Fibroblast of gingiva (primary cell): Measurements from ENCODE around the gene TMEM43.
A peak's percentile ranks its signal among the peaks of the same experiment; 100 is the strongest.
"Not testable (repeated sequence)": the region's sequence is repeated elsewhere in the genome, so short reads cannot be mapped to it uniquely, and the experiment has no call there.

Experiments used
- DNase-seq: peaks from one replicate; pipeline ENCODE4 v3.0.0-alpha.2; 2011; ENCODE audit warnings: low read depth

The TMEM43 gene

DNA sequence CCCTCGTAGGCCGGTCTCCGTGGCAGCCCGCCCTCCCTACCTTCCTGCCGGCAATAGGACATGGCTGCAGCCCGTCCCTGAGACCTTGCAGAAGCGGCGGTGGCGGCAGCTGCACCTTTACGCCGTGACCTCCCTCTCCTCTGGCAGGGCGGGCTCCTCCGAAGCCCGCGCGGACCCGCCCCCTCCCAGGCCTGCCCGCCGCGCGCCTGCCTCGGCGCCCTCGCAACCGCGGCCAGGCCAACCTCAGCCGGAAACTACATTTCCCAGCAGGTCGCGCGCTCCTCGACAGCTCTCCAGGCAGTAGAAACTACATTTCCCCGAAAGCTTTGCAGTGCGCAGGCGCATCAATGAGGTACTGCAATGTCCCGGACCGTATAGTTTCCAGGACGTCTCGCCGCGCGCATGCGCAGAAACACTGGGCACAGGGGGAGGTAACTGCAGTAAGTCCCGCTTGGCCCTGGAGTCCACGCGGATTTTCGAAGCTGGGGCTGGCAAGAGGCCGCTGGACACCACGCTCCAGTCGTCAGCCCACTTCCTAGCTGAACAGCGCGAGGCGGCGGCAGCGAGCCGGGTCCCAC lies at the start of gene TMEM43, which contains the start of gene CHCHD4:
Gene TMEM43 (plus strand): TSS at position 438 of the 578 bp plus-strand sequence. CDS start 142 bp downstream, outside the sequence.
Gene CHCHD4 (minus strand): TSS at position 256 of the 578 bp plus-strand sequence. CDS start 194 bp downstream, at position 62.
- DNase-seq, result peak; percentile 99

GRCh38 chr3:14075233-14075632 lies 49.6 kb upstream of the TMEM43 start:
- DNase-seq, result not testable (repeated sequence)

- no peak for DNase-seq
Observed at GRCh38 chr3:14077310-14077709, 47.5 kb upstream of the TMEM43 start.

DNA sequence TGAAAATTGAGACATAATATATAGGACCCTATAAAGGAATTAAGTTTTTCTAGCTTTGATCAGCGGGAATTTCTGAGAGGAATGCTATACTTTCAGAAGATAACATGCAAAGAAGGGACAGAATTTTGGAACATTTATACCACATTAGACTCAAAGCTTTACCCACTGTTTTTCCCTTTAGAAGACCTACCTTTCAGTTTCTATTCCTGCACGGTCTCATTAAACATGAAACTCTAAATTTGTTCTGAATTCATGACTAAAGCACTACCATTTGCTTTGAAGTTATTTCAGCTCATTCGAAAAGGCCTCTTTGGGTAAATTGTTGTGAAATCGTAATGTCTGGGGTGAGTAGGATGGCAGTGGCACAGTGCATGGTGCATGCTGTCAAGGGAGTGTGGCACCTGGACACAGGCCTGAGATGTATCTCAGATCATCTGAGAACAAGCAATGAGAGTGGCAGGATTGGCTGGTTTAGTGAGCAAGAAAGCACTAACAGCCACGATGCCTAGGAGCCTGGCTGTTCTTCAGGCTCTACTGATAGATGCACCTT lies 42.7 kb upstream of the TMEM43 start:
- DNase-seq, result no peak

GRCh38 chr3:14087461-14087860 lies 37.4 kb upstream of the TMEM43 start:
- DNase-seq, result not testable (repeated sequence)

DNA sequence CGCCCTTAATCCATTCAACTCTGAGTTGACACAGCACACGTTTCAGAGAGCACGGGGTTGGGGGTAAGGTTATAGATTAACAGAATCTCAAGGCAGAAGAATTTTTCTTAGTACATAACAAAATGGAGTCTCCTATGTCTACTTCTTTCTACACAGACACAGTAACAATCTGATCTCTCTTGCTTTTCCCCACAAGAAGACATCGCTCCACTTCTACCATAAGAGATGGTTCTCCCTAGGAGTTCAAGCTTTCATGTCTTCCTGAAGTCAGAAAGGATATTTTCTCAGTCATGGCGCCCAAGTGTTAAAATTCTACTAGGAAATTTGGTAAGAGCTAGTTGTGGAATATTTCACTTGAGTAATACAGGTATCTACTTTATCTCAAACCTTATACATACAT lies 32.9 kb upstream of the TMEM43 start:
- DNase-seq, result not testable (repeated sequence)

DNA sequence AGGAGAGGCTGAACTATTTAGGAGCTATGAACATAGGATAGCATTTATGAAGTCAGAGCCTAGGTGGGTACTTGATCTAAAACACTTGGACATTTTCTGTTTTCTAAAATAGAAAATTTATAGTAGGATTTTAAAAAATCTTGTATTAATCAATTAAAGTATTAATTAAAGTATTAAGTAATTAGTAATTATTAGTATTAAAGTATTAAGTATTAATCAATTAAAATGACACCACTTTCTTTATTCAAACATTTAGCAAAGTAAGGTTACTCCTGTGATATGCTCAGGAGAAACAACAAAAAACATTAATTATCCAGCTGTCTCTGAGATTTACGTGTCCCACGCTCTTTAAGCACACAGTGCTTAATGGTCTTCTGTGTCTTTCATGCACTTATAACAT lies 32.4 kb upstream of the TMEM43 start:
- DNase-seq, result no peak

DNA sequence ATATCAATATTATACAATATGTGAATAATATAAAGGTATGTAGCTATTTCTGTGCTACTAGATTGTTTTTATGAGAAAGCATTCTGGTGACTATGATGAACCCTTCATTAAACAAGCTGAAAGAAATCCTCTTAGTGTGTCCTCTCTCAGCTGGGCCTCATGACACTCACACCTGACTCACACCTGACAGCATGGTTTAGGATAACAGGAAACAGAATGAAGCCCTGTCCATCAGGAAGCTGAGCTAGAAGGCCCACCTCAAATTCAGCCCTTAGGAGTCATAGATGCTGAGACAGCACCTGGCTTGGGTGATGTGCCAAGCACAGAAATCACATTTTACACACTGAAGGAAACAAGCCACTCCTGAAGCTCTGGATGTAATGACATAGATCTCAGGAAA lies 31.0 kb upstream of the TMEM43 start:
- no peak for DNase-seq

DNA sequence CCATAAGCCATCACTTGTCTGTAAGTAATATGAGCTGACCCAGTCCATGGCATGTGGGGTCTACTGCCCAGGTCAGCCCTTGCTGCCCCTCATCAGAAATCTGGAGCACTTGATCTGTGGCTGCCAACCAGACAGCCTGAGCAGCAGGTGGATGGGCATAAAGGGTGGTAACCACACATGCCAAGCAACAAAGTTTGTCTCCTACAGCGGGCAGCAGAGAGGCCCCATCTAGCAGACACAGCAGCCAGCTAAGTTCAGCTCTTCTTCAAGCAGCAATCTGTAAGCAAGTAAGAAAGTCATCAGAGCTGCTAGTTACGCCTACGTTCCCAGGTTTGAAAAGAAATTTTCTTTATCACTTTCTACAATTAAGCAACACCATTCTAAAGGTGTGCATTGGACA lies 28.1 kb upstream of the TMEM43 start:
- no peak for DNase-seq

GRCh38 chr3:14097616-14098391 lies 27.0 kb upstream of the TMEM43 start:
- DNase-seq, result no peak

DNA sequence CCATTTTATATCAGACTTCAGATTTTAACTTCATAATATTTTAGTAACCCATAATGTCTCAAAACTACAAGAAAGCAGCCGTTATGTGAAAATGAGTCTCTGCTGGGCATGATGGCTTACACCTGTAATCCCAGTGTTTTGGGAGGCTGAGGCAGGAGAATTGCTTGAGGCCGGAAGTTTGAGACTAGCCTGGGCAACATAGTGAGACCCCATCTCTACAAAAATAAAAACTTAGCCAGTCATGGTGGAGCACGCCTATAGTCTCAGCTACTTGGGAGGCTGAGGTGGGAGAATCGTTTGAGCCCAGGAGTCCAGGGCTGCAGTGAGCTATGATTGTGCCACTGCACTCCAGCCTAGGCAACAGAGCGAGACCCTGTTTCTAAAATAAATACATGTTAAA lies 15.0 kb upstream of the TMEM43 start:
- DNase-seq, result not testable (repeated sequence)

- no peak for DNase-seq
Observed at GRCh38 chr3:14110699-14111098, 14.2 kb upstream of the TMEM43 start.

GRCh38 chr3:14113965-14114635 lies 10.8 kb upstream of the TMEM43 start:
- DNase-seq, result no peak

DNA sequence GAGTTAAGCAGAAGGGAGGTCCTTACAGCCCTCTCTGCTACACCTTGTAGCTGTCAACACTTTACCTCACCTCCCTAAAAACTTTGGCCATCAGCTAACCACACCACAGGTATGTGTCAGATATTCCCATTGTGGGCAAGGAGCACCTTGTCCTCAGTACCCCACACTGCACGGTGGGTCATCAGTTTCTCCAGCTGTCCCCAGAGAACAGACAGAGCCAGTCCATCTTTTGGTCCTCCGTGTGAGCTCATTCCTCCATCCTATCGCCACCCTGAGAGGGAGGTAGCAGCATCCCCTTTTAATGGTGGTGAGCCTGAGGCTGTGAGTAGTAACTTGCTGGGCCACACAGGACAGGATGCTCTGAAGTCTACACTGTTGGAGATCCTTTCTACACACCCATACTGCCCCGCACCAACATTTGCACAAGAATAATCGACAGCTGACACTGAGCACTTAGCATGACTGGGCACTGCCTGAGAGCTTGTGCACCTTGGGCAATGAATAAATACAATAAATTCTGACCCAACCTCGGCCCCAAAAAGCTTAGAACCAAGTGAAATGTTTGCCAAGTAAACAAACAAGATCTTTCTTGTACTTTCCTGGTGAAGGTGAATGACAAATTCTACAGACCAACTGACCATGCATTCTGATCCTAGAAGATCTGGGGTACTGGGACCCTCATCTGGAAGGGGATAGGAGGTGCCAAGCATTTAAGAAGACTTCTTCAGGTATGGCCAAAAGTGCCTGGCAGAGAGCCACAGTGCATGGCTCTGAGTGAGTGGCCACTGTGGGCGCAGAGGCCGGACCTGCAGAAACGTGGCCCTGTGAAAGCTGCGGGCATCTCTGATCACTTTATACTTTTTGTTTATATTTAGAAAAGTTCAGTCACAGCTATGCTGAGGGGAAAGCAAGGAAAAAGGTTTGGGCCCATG lies 7.1 kb upstream of the TMEM43 start:
- no peak for DNase-seq

DNA sequence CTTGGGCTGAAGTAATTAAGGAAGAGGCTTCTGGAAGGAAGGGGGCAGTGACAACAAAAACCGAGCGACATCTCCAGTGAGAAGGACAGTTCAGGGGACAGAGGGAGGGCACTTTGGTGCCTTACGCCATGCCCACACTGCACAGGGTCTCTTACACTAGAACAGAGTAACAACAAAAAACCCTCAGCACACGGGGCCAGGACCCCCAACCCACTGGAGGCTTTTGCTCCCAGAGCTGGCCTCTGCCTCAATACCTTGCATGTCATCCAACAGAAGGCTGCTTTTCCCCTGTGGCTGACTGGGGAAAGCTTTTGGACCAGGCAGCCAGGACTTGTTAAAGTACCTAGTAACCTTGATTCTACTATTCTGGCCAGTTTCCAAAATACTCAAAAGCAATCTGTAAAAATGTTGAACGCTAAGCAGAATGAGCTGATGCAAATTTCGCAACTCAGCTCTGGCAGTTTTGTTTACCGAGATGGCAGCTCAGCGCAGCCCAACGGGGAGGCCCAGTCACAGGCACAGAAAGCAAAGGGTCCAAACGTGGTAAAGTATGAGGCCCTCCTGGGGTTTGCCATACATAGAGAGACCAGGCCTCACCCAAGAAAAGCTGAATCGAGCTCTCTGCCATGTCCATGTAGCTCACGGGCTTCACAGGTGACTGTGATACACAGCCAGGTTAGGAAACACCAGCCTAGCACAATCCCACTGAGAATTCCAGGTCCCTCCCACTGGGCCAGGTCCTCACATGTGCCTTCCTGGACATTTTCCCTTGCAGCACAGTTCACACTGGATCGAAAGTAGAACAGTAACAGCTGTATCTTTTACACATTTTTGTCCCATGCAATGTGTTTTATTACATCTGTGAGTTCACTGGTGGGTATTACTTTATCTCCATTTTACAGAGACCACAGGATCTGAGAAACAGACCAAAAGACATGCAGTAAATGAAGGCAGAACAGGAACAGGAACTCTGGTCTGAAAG lies 6.2 kb upstream of the TMEM43 start:
- peak; percentile 65 for DNase-seq

GRCh38 chr3:14119651-14120050 lies 5.2 kb upstream of the TMEM43 start:
- DNase-seq, result no peak

DNA sequence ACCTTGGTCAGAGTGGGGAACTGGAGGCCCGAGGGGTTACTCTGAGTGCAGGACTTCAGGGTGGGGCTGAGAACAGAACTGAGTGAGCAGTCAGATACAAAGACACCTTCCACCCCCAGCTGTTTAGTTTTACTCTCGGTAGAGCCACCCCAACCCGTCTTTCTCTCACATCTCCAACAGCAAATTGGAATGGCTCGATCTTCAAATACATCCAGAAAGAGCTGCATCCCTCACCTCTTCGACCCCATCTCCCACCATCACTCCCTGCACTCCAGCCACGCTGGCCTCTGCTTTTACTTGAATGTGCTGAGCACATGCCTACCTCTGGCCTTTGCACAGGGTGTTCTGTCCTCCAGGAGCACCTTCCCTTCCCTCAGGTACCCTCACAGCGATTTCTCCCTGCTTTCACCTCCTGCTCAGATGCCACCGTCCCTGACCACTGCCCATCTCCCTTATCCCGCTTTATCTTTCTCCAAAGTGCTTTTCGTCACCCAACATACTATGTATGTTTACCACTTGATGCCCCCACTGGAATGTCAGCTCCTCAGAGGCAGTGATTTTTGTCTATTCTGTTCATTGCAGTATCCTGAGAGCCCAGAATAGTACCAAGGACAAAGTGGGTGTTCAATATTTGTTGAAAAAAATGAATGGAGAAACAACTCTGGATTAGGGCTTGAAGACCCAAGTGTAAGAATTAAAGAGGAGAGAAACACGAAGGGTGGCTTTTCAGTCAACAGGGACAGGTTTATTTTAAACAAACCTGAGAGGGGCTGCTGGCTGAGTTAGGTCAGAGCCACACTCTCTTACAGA lies 4.5 kb upstream of the TMEM43 start:
- no peak for DNase-seq

DNA sequence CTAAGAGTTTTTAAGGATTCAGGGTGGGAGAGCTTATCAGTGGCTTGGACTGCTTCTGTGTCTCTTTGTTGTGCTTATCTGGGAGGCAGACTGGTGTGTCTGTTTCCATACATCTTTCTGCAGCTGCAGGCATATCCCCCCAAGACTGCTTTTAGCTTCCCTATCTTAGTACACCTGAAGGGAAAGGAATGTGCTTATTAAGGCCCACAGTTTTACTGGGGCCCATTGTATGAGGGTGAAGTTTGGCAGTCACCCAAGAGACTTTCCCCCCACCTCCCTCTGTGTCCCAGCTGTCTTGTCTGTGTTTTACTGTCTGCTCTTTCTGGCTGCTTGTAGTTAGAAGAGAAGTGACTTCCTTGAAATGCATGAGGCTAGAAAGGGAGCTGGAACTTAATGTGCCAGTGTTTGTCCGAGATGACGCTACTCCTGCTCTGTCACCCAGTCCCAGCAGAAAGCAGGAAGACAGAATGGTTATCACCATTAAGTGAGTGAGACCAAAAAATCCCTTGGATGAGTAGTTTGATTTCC lies 3.9 kb upstream of the TMEM43 start:
- DNase-seq, result not testable (repeated sequence)

- no peak for DNase-seq
Observed at GRCh38 chr3:14121859-14122258, 3.0 kb upstream of the TMEM43 start.
